ENCODE results near the gene CACNA1D. TPM values are rescaled to one million over a fixed set of nuclear protein-coding genes. Genes with fewer than 3 reads are reported as not detected.

The CACNA1D gene
- total and polyA plus RNA-seq, 2 experiments from 2014 or later, result 41.0 to 159 TPM

DNA sequence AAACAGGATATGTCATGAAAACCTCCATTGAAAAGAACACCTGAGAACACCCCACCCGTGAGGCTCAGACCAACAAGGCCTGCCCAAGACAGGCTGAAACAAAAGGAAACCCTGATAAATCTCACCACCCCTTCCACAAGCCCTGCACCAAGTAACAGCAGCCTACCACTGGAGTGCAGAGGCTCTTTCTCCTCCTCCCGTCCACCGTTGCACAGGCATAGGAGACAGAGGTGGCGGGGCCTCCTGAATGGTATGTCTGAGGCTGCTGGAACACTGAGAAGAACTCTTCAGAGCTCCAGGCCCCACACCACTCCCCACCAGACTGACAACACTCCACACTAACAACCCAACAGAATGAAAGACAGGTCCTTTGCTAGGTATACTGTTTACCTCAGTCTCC is 330.4 kb downstream of the CACNA1D start:
- DNase-seq (ENCODE audit: low read depth in 1 of 2, low spot score in 1 of 2), result no peak
- H3K9me3 ChIP-seq (ENCODE audit: low read depth), result no peaks in the 10 kb centered on the region
- no peaks in the 10 kb centered on the region for H3K27me3 ChIP-seq
- no peak overlapping the region for H3K27ac ChIP-seq
- no peaks in the 10 kb centered on the region for H3K4me1 ChIP-seq (ENCODE audit: low read depth)
- H3K36me3 ChIP-seq, result no peaks in the 10 kb centered on the region
- no peak for TF ChIP-seq CTCF (IDR thresholded peaks at IDR 0.05; ENCODE audit: low read depth, low read length)
- no peak overlapping the region for H3K4me3 ChIP-seq

DNA sequence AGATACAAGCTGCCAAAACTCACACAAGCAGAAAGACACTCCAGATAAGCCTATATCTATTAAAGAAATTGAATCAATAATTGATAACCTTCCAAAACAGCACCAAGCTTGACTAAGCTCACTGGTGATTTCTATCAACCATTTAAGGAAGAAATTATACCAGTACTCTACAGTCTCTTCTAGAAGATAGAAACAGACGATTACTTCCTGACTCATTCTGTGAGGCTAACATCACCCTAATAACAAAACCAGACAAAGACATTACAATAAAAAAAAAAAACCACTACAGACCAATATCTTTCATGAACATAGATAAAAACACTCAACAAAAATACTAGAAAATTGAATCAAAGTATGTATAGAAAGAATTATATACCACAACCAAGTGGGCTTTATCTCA is 331.6 kb downstream of the CACNA1D start:
- no peak for DNase-seq (ENCODE audit: low read depth in 1 of 2, low spot score in 1 of 2)
- Histone ChIP-seq H3K27me3 (no peaks in the 10 kb centered on the region), H3K4me3 (no peak overlapping the region), H3K27ac (no peak overlapping the region), H3K9me3 (ENCODE audit: low read depth) (no peaks in the 10 kb centered on the region), H3K4me1 (ENCODE audit: low read depth) (no peaks in the 10 kb centered on the region), H3K36me3 (no peaks in the 10 kb centered on the region)
- no peak for TF ChIP-seq CTCF (IDR thresholded peaks at IDR 0.05; ENCODE audit: low read depth, low read length)

DNA sequence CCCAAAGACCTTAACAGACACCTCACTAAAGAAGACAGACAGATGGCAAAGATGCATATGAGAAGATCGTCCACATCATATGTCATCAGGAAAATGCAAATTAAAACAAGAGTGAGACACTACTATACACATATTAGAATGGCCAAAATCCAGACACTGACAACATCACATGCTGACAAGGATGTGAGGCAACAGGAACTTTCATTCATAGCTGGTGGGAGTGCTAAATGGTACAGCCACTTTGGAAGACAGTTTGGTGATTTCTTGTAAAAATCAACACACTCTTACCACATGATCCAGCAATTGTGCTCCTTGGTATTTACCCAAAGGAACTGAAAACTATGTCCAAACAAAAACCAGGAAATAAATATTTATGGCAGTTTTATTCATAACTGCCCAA is 334.2 kb downstream of the CACNA1D start:
- TF ChIP-seq CTCF (IDR thresholded peaks at IDR 0.05; ENCODE audit: low read depth, low read length), result no peak
- no peaks in the 10 kb centered on the region for H3K27me3 ChIP-seq
- no peaks in the 10 kb centered on the region for H3K36me3 ChIP-seq
- no peaks in the 10 kb centered on the region for H3K4me1 ChIP-seq (ENCODE audit: low read depth)
- H3K9me3 ChIP-seq (ENCODE audit: low read depth), result no peaks in the 10 kb centered on the region
- H3K4me3 ChIP-seq, result no peak overlapping the region
- no peak for DNase-seq (ENCODE audit: low read depth in 1 of 2, low spot score in 1 of 2)
- H3K27ac ChIP-seq, result no peak overlapping the region

- H3K27me3 ChIP-seq, result no peaks in the 10 kb centered on the region
- no peak for DNase-seq (ENCODE audit: low read depth in 1 of 2, low spot score in 1 of 2)
- H3K27ac ChIP-seq, result no peak overlapping the region
- TF ChIP-seq CTCF (IDR thresholded peaks at IDR 0.05; ENCODE audit: low read depth, low read length), result no peak
- no peaks in the 10 kb centered on the region for H3K9me3 ChIP-seq (ENCODE audit: low read depth)
- no peaks in the 10 kb centered on the region for H3K4me1 ChIP-seq (ENCODE audit: low read depth)
- no peaks in the 10 kb centered on the region for H3K36me3 ChIP-seq
- H3K4me3 ChIP-seq, result no peak overlapping the region
Measured at GRCh38 chr3:53829605-53830004, 335.2 kb downstream of the CACNA1D start.

- Histone ChIP-seq H3K27me3 (no peaks in the 10 kb centered on the region), H3K4me1 (ENCODE audit: low read depth) (no peaks in the 10 kb centered on the region), H3K36me3 (no peaks in the 10 kb centered on the region), H3K27ac (no peak overlapping the region), H3K4me3 (no peak overlapping the region), H3K9me3 (ENCODE audit: low read depth) (no peaks in the 10 kb centered on the region)
- no peak for DNase-seq (ENCODE audit: low read depth in 1 of 2, low spot score in 1 of 2)
- TF ChIP-seq CTCF (IDR thresholded peaks at IDR 0.05; ENCODE audit: low read depth, low read length), result no peak
Measured at GRCh38 chr3:53830944-53831343, 336.5 kb downstream of the CACNA1D start.
